Loucy (cell line): ENCODE data around the gene FGGY.
"Not testable (repeated sequence)": the region's sequence is repeated elsewhere in the genome, so short reads cannot be mapped to it uniquely, and the experiment has no call there.

ENCODE experiments used
- H2AFZ ChIP-seq: fragments of 200-600 bp; sonication (generic); 2 replicates; pipeline ENCODE4 v1.6.0; 2016; ENCODE audit warnings: antibody characterized with exemption, mild to moderate bottlenecking, low read length, moderate library complexity
- H3F3A ChIP-seq: fragments of 200-600 bp; 2 replicates; pipeline ENCODE4 v1.6.0; 2016; ENCODE audit warnings: antibody characterized with exemption, low read depth, mild to moderate bottlenecking
- H3K27me3 ChIP-seq: fragments of 200-600 bp; sonication (generic); 2 replicates; pipeline ENCODE4 v1.6.1; 2014; ENCODE audit warnings: low read length, mild to moderate bottlenecking; ENCODE audit not compliant: insufficient read depth, poor library complexity, severe bottlenecking
- H3K36me3 ChIP-seq: fragments of 200-600 bp; sonication (generic); 2 replicates; pipeline ENCODE4 v1.6.1; 2016; ENCODE audit warnings: low read length; ENCODE audit not compliant: insufficient read depth
- H3K4me1 ChIP-seq: fragments of 200-600 bp; sonication (generic); 2 replicates; pipeline ENCODE4 v1.5.1; 2014; ENCODE audit warnings: low read length, mild to moderate bottlenecking; ENCODE audit not compliant: insufficient read depth, poor library complexity, severe bottlenecking
- H3K4me2 ChIP-seq: fragments of 200-600 bp; sonication (generic); 2 replicates; pipeline ENCODE4 v1.6.0; 2014; ENCODE audit warnings: antibody characterized with exemption, low read length, low read depth, mild to moderate bottlenecking; ENCODE audit not compliant: poor library complexity, severe bottlenecking
- H3K4me3 ChIP-seq: fragments of 200-600 bp; sonication (generic); 2 replicates; pipeline ENCODE4 v1.5.1; 2014; ENCODE audit warnings: low read length, mild to moderate bottlenecking, mixed read lengths; ENCODE audit not compliant: poor library complexity, severe bottlenecking
- H3K79me2 ChIP-seq: fragments of 200-600 bp; sonication (generic); 2 replicates; pipeline ENCODE4 v1.6.1; 2014; ENCODE audit warnings: low read length; ENCODE audit not compliant: insufficient read depth
- H3K9ac ChIP-seq: fragments of 200-600 bp; sonication (generic); 2 replicates; pipeline ENCODE4 v1.6.0; 2014; ENCODE audit warnings: mild to moderate bottlenecking, low read depth, low read length, moderate library complexity; ENCODE audit not compliant: poor library complexity, severe bottlenecking
- H3K9me2 ChIP-seq: fragments of 200-600 bp; sonication (generic); replicated peaks from 2 replicates; pipeline ENCODE4 v1.6.1; 2016; ENCODE audit warnings: low read depth, low read length, mixed read lengths
- H3K9me3 ChIP-seq: fragments of 200-600 bp; sonication (generic); 2 replicates; pipeline ENCODE4 v1.6.1; 2014; ENCODE audit warnings: mild to moderate bottlenecking, antibody characterized with exemption, low read length, low read depth; ENCODE audit not compliant: insufficient read depth
- H4K20me1 ChIP-seq: fragments of 200-600 bp; sonication (generic); 2 replicates; pipeline ENCODE4 v1.6.0; 2014; ENCODE audit warnings: antibody characterized with exemption, low read length, mild to moderate bottlenecking; ENCODE audit not compliant: insufficient read depth, poor library complexity, severe bottlenecking
- EZH2phosphoT487 ChIP-seq: fragments of 200-600 bp; IDR thresholded peaks from 2 replicates; pipeline ENCODE4 v1.6.1; 2018; ENCODE audit warnings: antibody characterized with exemption, mild to moderate bottlenecking, moderate library complexity, borderline replicate concordance
- TF ChIP-seq, protein P1 (sequence below): fragments of 200-600 bp; sonication (generic); conservative IDR thresholded peaks from 2 replicates; pipeline ENCODE4 v1.5.1; 2014; ENCODE audit warnings: mild to moderate bottlenecking, antibody characterized with exemption, low read length

FGGY gene

DNA sequence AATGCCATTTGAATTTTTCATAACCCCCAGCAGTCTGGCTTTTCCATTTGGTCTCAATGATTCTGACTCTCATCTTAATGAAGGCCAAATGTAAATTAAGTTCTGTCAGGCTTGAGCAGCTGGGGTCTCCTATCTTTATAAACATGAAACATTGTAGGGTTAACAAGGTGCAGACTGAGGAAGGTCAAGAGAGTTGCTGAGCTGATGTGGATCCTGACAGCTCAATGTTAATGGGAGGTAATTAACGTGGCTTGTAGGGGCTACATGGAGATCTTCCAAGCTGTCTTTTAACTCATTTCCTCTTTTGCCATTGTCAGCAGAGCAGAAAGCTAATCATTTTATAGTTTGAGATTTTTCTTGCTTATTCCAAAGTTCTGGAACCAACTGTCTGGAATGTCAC, 55.2 kb downstream of the FGGY start:
- TF ChIP-seq EZH2phosphoT487: no peak
- TF ChIP-seq, protein P1, sequence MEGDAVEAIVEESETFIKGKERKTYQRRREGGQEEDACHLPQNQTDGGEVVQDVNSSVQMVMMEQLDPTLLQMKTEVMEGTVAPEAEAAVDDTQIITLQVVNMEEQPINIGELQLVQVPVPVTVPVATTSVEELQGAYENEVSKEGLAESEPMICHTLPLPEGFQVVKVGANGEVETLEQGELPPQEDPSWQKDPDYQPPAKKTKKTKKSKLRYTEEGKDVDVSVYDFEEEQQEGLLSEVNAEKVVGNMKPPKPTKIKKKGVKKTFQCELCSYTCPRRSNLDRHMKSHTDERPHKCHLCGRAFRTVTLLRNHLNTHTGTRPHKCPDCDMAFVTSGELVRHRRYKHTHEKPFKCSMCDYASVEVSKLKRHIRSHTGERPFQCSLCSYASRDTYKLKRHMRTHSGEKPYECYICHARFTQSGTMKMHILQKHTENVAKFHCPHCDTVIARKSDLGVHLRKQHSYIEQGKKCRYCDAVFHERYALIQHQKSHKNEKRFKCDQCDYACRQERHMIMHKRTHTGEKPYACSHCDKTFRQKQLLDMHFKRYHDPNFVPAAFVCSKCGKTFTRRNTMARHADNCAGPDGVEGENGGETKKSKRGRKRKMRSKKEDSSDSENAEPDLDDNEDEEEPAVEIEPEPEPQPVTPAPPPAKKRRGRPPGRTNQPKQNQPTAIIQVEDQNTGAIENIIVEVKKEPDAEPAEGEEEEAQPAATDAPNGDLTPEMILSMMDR: no peak
- H3K4me3 ChIP-seq: no peak overlapping the region
- H3K4me2 ChIP-seq: no peak overlapping the region
- no peaks in the 10 kb centered on the region for H3K27me3 ChIP-seq
- no peaks in the 10 kb centered on the region for H3F3A ChIP-seq
- no peak overlapping the region for H2AFZ ChIP-seq
- no peak overlapping the region for H3K9ac ChIP-seq
- H3K36me3 ChIP-seq: no peaks in the 10 kb centered on the region
- H4K20me1 ChIP-seq: no peaks in the 10 kb centered on the region
- H3K79me2 ChIP-seq: no peaks in the 10 kb centered on the region
- H3K9me2 ChIP-seq: no peaks in the 10 kb centered on the region
- no peaks in the 10 kb centered on the region for H3K9me3 ChIP-seq
- H3K4me1 ChIP-seq: peaks cover 16% of the 10 kb centered on the region

DNA sequence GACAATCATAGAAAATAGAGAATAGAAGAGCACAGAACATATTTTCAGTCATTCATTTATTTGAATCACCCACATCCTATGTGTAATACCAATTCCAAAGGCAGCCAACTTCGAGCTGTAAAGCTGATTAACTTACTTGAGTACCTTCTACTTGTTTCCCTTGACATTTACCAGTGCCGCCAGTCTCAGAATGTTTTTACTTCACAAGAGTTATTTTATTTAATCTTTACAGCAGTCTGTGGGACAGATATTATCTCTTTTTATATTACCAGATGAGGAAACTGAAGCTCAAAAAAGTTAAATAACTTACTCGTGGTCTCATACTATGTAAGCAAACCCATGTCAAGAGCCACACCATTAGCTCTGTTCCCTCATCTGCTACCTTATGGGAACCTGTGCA, 56.6 kb downstream of the FGGY start:
- Histone ChIP-seq H3K9me3 (no peaks in the 10 kb centered on the region), H3K27me3 (no peaks in the 10 kb centered on the region), H3K4me1 (peaks cover 16% of the 10 kb centered on the region), H3F3A (no peaks in the 10 kb centered on the region), H2AFZ (no peak overlapping the region), H4K20me1 (no peaks in the 10 kb centered on the region), H3K79me2 (no peaks in the 10 kb centered on the region), H3K36me3 (no peaks in the 10 kb centered on the region), H3K4me2 (no peak overlapping the region), H3K4me3 (no peak overlapping the region), H3K9ac (no peak overlapping the region), H3K9me2 (no peaks in the 10 kb centered on the region)
- no peak for TF ChIP-seq EZH2phosphoT487
- TF ChIP-seq, protein P1: no peak

DNA sequence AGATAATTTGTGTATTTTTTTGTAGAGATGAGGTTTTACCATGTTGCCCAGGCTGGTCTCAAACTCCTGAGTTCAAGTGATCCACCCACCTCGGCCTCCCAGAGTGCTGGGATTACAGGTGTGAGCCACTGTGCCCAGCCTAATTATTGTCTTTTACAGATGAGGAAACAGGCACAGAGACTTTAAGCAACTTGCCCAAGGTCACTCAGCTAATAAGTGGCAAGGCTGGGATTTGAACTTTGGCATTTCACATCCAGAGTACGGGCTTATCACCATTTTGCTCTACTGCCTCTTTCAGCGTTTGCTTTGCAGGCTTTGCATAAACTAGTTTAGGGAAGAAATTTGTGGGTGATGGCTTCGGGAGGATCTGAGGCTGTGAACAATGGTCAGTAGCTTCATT, 57.3 kb downstream of the FGGY start:
- H4K20me1 ChIP-seq, H3K9ac ChIP-seq, H3K4me2 ChIP-seq, H3K9me3 ChIP-seq, H2AFZ ChIP-seq, H3K4me3 ChIP-seq, H3F3A ChIP-seq, H3K79me2 ChIP-seq, H3K27me3 ChIP-seq, H3K36me3 ChIP-seq, H3K9me2 ChIP-seq: not testable (repeated sequence)
- peaks cover 16% of the 10 kb centered on the region for H3K4me1 ChIP-seq

DNA sequence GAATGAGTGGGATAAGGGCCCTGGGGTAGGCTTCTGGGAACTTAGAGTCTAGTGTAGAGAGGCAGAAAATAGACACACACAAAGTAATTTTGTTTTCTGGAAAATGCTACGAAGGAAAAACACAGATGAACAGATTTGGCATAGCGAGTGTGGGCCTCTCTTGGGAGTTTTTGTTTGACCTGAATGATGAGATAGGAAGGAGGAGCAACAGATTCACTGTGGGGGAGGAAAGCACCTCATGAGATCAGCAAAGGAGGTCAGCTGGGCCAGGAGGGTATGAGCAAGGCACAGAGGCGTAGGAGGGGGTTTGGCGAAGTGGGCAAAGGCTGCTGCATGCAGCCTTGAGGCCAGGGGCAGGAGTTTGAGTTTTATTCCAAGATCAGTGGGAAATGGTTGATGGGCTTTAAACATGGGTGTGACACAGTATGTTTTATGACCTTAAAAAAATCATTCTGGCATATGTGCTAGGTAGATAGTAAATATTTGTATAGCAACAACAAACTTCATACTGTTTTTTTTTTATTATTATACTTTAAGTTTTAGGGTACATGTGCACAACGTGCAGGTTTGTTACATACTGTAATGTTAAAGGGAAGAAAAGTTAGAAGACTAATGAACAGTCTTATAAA, 57.9 kb downstream of the FGGY start:
- Histone ChIP-seq H3K4me2 (no peak overlapping the region), H3K36me3 (no peaks in the 10 kb centered on the region)

More for the DNA sequence above, 57.9 kb downstream of the FGGY start:
- no peaks in the 10 kb centered on the region for H4K20me1 ChIP-seq
- H3K9ac ChIP-seq: no peak overlapping the region
- H3K9me2 ChIP-seq: no peaks in the 10 kb centered on the region
- H3K9me3 ChIP-seq: no peaks in the 10 kb centered on the region
- H3K79me2 ChIP-seq: no peaks in the 10 kb centered on the region
- H3K27me3 ChIP-seq: no peaks in the 10 kb centered on the region
- H3F3A ChIP-seq: no peaks in the 10 kb centered on the region
- H3K4me3 ChIP-seq: no peak overlapping the region
- TF ChIP-seq, protein P1: no peak
- no peak for TF ChIP-seq EZH2phosphoT487
- H2AFZ ChIP-seq: no peak overlapping the region
- peaks cover 16% of the 10 kb centered on the region for H3K4me1 ChIP-seq
